Activated CD4-positive, alpha-beta T cell treated with anti-CD3 and anti-CD28 coated beads, Interleukin-2, amount 10 ng/mL, durations not matched to agents 7 days and 5 days (primary cell): Measurements from ENCODE around the gene AMPD3. TPM values are rescaled to one million over a fixed set of nuclear protein-coding genes. Genes with fewer than 3 reads are reported as not detected.

Experiments used
- CTCF ChIA-PET: fragments of 350-600 bp; sonication (Branson Sonifier 250); formaldehyde crosslinking; loops from one replicate; lab custom pipeline; 2021; ENCODE audit warnings: antibody characterized with exemption; lab: Charles Lee
- POLR2A ChIA-PET: fragments of 350-600 bp; sonication (Branson Sonifier 250); formaldehyde crosslinking; loops from one replicate; lab custom pipeline; 2021; ENCODE audit warnings: antibody characterized with exemption; lab: Charles Lee
- DNase-seq: peaks from one replicate; pipeline ENCODE4 v3.0.0-alpha.2; 2020
- H3K27ac Mint-ChIP-seq: one replicate; pipeline ENCODE4 v1.8.0; 2021; ENCODE audit warnings: mild to moderate bottlenecking, moderate library complexity, mixed read lengths
- H3K27me3 Mint-ChIP-seq: one replicate; pipeline ENCODE4 v1.8.0; 2021; ENCODE audit warnings: mixed read lengths
- H3K36me3 Mint-ChIP-seq: one replicate; pipeline ENCODE4 v1.8.0; 2021; ENCODE audit warnings: low read depth, mixed read lengths
- H3K4me1 Mint-ChIP-seq: one replicate; pipeline ENCODE4 v1.8.0; 2021; ENCODE audit warnings: mixed read lengths
- H3K4me3 Mint-ChIP-seq: one replicate; pipeline ENCODE4 v1.8.0; 2021; ENCODE audit warnings: mild to moderate bottlenecking, moderate library complexity, mixed read lengths
- H3K9me3 Mint-ChIP-seq: one replicate; pipeline ENCODE4 v1.8.0; 2021; ENCODE audit warnings: mixed read lengths
- total RNA-seq, 2 experiments: library from RNA; stranded (reverse); gene quantifications; one replicate each; pipeline ENCODE4 v1.2.3, GENCODE V29; 2021

The AMPD3 gene
- 10 to 100 TPM; 20.3 to 20.8 TPM for total RNA-seq

- Mint-ChIP-seq H3K4me3 (peak within 1 kb of the TSS; percentile 85), H3K27me3 (peaks cover 2% of the 10 kb centered on the region), H3K9me3 (no peaks in the 10 kb centered on the region), H3K27ac (peak within 1 kb of the TSS; percentile 93), H3K4me1 (peaks cover 69% of the 10 kb centered on the region), H3K36me3 (peaks cover 2% of the 10 kb centered on the region)
- CTCF ChIA-PET = interaction anchor here (0.7 to 5.9 kb wide), 6 partner anchors 11 to 199 kb away, joined by 3 to 50 read pairs (median 4); no protein-coding TSS in a partner anchor
- POLR2A ChIA-PET = interaction anchor here (0.6 kb wide), 2 partner anchors 152 to 1656 kb away, joined by 3 read pairs; no protein-coding TSS in a partner anchor
- no peak for DNase-seq
Measured at GRCh38 chr11:10454878-10455631, at the start of gene AMPD3. Gene AMPD3, plus strand, starts transcription at chr11:10455264. Its CDS starts 6,256 bp downstream, at chr11:10461520.

DNA sequence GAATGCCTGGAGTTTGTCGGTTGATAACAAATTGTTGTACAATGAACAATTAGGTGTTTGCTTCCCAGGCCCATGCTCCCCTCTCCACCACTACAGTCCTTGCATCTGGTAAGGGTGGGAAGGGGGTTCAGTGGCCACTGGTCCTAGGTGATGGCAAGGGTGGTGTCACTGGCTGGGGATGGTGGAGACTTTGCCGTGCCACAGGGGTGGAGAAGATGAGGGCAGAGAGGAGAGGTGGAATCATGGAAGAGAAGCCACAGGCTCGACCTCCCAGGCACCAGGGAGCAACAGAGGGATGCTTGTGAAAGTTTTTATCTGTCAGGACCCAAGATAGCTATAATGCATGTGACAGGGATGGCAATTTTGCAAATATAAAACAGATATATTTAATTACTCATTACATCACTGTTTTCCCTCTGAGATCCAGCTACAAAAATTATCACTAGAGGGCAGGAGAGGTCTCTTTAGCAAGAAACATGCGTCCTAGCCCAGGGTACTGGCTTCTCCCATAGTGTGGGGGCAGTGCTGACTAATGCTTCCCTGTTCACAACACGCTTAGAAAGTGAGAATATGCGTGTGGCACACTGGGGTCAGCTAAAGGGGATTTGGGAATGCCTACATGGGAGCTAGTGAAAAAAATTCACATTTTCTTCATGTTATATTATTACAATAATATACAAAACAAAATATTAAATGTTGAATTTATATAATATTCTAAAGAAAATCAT is 49.0 kb upstream of the AMPD3 start:
- ChIA-PET POLR2A (no interaction called here), CTCF (interaction anchor here (0.6 to 1.6 kb wide), 10 partner anchors 9 to 331 kb away, joined by 3 to 6 read pairs (median 4); no protein-coding TSS in a partner anchor)
- Mint-ChIP-seq H3K27me3 (no peaks in the 10 kb centered on the region), H3K4me3 (no peak overlapping the region), H3K36me3 (no peaks in the 10 kb centered on the region), H3K27ac (no peak overlapping the region), H3K9me3 (no peaks in the 10 kb centered on the region), H3K4me1 (peaks cover 38% of the 10 kb centered on the region)
- peak; percentile 55 for DNase-seq

GRCh38 chr11:10407055-10407454 is 48.0 kb upstream of the AMPD3 start:
- DNase-seq = no peak
- no peaks in the 10 kb centered on the region for H3K9me3 Mint-ChIP-seq
- POLR2A ChIA-PET = no interaction called here
- H3K36me3 Mint-ChIP-seq = no peaks in the 10 kb centered on the region
- H3K27me3 Mint-ChIP-seq = no peaks in the 10 kb centered on the region
- CTCF ChIA-PET = interaction anchor here (1.3 to 1.6 kb wide), 3 partner anchors 248 to 326 kb away, joined by 4 to 6 read pairs (median 4); no protein-coding TSS in a partner anchor
- no peak overlapping the region for H3K27ac Mint-ChIP-seq
- peaks cover 33% of the 10 kb centered on the region for H3K4me1 Mint-ChIP-seq
- no peak overlapping the region for H3K4me3 Mint-ChIP-seq

DNA sequence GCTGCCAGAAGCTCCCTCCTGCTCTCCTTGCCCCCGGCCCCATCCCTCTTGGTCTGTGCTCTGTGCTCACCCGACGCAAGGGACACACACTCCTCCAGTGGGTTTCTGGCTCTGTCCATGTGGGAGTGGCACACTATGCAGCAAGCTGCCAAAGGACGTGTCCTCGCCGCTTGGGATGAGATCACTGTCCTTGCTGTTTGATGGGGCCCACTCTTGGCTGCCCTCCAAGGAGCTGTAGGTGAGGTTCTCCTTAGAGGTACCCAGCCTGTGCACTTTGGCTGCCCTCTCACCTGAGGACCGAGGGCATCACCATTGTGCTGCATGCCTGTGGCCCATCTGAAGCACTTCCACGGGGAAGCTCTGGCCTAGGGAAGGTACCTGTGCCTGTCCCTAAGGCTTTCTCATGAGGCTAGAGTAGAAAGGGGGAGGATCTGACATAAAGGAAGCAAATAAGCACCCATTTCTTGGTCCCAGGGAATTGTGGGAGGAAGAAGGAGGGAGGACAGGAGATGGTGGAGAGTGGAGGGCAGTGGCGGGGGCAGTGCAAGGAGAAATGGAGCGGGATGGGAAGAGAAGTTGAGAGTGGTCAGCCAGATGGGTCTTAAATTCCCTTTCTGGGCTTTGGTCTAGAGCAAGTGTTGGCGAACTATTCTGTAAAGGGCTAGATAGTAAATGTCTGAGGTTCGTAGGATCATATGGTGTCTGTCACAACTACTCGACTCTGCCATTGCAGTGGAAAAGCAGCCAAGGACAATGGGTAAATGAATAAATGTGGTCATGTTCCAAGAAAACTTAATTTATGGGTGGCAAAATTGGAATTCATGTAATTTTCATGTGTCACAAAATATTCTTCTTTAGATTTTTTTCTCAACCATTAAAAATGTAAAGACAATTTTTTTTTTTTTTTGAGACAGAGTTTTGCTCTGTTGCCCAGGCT is 47.0 kb upstream of the AMPD3 start:
- H3K4me1 Mint-ChIP-seq = peaks cover 35% of the 10 kb centered on the region
- H3K27ac Mint-ChIP-seq = no peak overlapping the region
- no peaks in the 10 kb centered on the region for H3K9me3 Mint-ChIP-seq
- CTCF ChIA-PET = interaction anchor here (0.6 to 1.6 kb wide), 5 partner anchors 15 to 749 kb away, joined by 3 to 4 read pairs (median 3); no protein-coding TSS in a partner anchor
- H3K36me3 Mint-ChIP-seq = no peaks in the 10 kb centered on the region
- DNase-seq = no peak
- no peaks in the 10 kb centered on the region for H3K27me3 Mint-ChIP-seq
- POLR2A ChIA-PET = no interaction called here
- no peak overlapping the region for H3K4me3 Mint-ChIP-seq

- no peaks in the 10 kb centered on the region for H3K36me3 Mint-ChIP-seq
- POLR2A ChIA-PET = no interaction called here
- no peak overlapping the region for H3K4me3 Mint-ChIP-seq
- peaks cover 47% of the 10 kb centered on the region for H3K4me1 Mint-ChIP-seq
- no peaks in the 10 kb centered on the region for H3K9me3 Mint-ChIP-seq
- DNase-seq = no peak
- H3K27me3 Mint-ChIP-seq = no peaks in the 10 kb centered on the region
- H3K27ac Mint-ChIP-seq = peak overlapping the region; percentile 81
- CTCF ChIA-PET = interaction anchor here (0.8 to 1.6 kb wide), 4 partner anchors 18 to 321 kb away, joined by 3 to 4 read pairs (median 4); no protein-coding TSS in a partner anchor
Measured at GRCh38 chr11:10409207-10409661, 45.8 kb upstream of the AMPD3 start.

- no peak overlapping the region for H3K27ac Mint-ChIP-seq
- no peak for DNase-seq
- peaks cover 57% of the 10 kb centered on the region for H3K4me1 Mint-ChIP-seq
- no peak overlapping the region for H3K4me3 Mint-ChIP-seq
- H3K9me3 Mint-ChIP-seq = no peaks in the 10 kb centered on the region
- POLR2A ChIA-PET = interaction anchor here (0.7 kb wide), 1 partner anchor 399 kb away, joined by 3 read pairs; no protein-coding TSS in a partner anchor
- no peaks in the 10 kb centered on the region for H3K36me3 Mint-ChIP-seq
- CTCF ChIA-PET = interaction anchor here (1.2 kb wide), 1 partner anchor 130 kb away, joined by 3 read pairs; the partner anchor contains the start of gene RNF141
- no peaks in the 10 kb centered on the region for H3K27me3 Mint-ChIP-seq
Measured at GRCh38 chr11:10410106-10410843, 44.8 kb upstream of the AMPD3 start.

DNA sequence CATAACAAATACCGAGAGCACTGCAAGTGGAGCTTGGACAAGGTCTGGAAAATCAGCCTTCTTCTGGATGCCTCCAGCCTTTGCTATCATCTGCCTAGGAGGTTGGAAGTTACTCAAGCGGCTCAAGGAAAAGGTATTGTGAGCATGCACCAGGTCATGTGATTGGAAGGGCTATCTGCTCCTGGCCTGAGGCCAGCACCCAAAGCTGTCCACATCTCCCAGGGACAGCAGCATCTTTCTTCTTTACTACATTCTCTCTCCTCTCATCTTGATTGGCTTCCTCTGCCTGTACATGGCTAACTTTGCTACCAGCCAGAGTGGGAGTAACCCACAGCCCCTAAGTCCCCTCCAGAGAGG is 44.2 kb upstream of the AMPD3 start:
- peaks cover 61% of the 10 kb centered on the region for H3K4me1 Mint-ChIP-seq
- POLR2A ChIA-PET = interaction anchor here (0.7 kb wide), 1 partner anchor 399 kb away, joined by 3 read pairs; no protein-coding TSS in a partner anchor
- DNase-seq = no peak
- no peaks in the 10 kb centered on the region for H3K27me3 Mint-ChIP-seq
- H3K36me3 Mint-ChIP-seq = no peaks in the 10 kb centered on the region
- H3K27ac Mint-ChIP-seq = no peak overlapping the region
- CTCF ChIA-PET = interaction anchor here (0.8 to 1.2 kb wide), 2 partner anchors 32 to 130 kb away, joined by 3 to 5 read pairs; partner anchors contain the start of gene RNF141
- H3K4me3 Mint-ChIP-seq = no peak overlapping the region
- H3K9me3 Mint-ChIP-seq = no peaks in the 10 kb centered on the region

DNA sequence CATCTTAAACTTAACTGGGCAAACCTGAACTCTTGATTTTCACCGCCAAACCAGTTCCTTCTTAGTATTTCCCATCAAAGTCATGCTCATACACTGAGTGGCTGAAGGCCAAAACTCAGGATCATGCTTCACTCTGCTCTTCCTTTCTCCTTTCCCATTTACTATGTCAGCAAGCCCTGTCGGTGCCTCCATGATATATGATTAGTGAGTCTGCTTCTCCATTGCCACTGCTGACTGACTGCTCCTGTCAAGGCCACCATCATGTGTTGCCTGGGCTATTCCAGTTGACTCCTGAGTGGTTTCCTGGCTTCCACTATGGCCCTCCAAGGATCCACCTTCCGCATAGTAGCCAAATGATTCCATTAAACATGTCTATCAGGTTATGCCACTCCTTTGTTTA is 42.8 kb upstream of the AMPD3 start:
- Mint-ChIP-seq H3K36me3 (no peaks in the 10 kb centered on the region), H3K9me3 (no peaks in the 10 kb centered on the region), H3K27me3 (peaks cover 4% of the 10 kb centered on the region), H3K4me3 (no peak overlapping the region), H3K27ac (no peak overlapping the region), H3K4me1 (peaks cover 56% of the 10 kb centered on the region)
- ChIA-PET POLR2A (no interaction called here), CTCF (interaction anchor here (1.6 to 2.9 kb wide), 3 partner anchors 10 to 315 kb away, joined by 4 to 15 read pairs (median 9); no protein-coding TSS in a partner anchor)
- DNase-seq = no peak

DNA sequence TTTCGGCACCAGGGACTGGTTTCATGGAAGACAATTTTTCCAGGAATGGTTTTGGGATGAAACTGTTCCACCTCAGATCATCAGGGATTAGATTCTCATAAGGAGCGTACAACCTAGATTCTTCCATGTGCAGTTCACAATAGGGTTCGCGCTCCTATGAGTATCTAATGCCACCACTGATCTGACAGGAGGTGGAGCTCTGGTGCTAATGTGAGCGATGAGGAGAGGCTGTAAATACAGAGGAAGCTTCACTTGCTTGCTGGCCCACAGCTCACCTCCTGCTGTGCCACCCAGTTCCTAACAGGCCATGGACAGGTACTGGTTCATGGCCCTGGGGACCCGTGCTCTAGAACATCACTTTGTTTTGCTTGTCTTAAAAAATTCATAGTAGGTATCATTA is 41.8 kb upstream of the AMPD3 start:
- Mint-ChIP-seq H3K4me3 (no peak overlapping the region), H3K9me3 (no peaks in the 10 kb centered on the region), H3K4me1 (peaks cover 49% of the 10 kb centered on the region), H3K27me3 (peaks cover 4% of the 10 kb centered on the region), H3K27ac (no peak overlapping the region), H3K36me3 (no peaks in the 10 kb centered on the region)
- CTCF ChIA-PET = interaction anchor here (0.8 to 2.9 kb wide), 11 partner anchors 11 to 338 kb away, joined by 3 to 15 read pairs (median 5); partner anchors contain the start of gene CTR9
- peak; percentile 72 for DNase-seq
- POLR2A ChIA-PET = no interaction called here

GRCh38 chr11:10414181-10414580 is 40.9 kb upstream of the AMPD3 start:
- DNase-seq = no peak
- peaks cover 9% of the 10 kb centered on the region for H3K27me3 Mint-ChIP-seq
- ChIA-PET CTCF (interaction anchor here (0.7 to 2.9 kb wide), 12 partner anchors 12 to 337 kb away, joined by 3 to 15 read pairs (median 5); partner anchors contain the start of genes CTR9 and RNF141), POLR2A (no interaction called here)
- no peaks in the 10 kb centered on the region for H3K9me3 Mint-ChIP-seq
- H3K36me3 Mint-ChIP-seq = no peaks in the 10 kb centered on the region
- H3K27ac Mint-ChIP-seq = no peak overlapping the region
- H3K4me1 Mint-ChIP-seq = peaks cover 41% of the 10 kb centered on the region
- no peak overlapping the region for H3K4me3 Mint-ChIP-seq

GRCh38 chr11:10414659-10415058 is 40.4 kb upstream of the AMPD3 start:
- POLR2A ChIA-PET = no interaction called here
- Mint-ChIP-seq H3K27ac (peak overlapping the region; percentile 79), H3K4me1 (peaks cover 37% of the 10 kb centered on the region), H3K9me3 (no peaks in the 10 kb centered on the region), H3K27me3 (peaks cover 9% of the 10 kb centered on the region), H3K4me3 (peak overlapping the region; percentile 4), H3K36me3 (no peaks in the 10 kb centered on the region)
- peak; percentile 40 for DNase-seq
- CTCF ChIA-PET = interaction anchor here (0.5 to 2.2 kb wide), 9 partner anchors 12 to 295 kb away, joined by 3 to 12 read pairs (median 4); partner anchors contain the start of gene RNF141
